Activated naive CD8-positive, alpha-beta T cell treated with anti-CD3 and anti-CD28 coated beads, Interleukin-2, amount 10 ng/mL, durations not matched to agents 7 days and 5 days (primary cell): ENCODE results near the gene SLBP. TPM values are rescaled to one million over a fixed set of nuclear protein-coding genes. Genes with fewer than 3 reads are reported as not detected.
A peak's percentile ranks its signal among the peaks of the same experiment; 100 is the strongest.

Source experiments
- ATAC-seq: fragments of 150-1000 bp; cut with Tn5 transposase; one replicate; pipeline ENCODE4 v1.10.0; 2021; ENCODE audit warnings: low read depth, moderate library complexity
- POLR2A ChIA-PET: fragments of 350-600 bp; sonication (Branson Sonifier 250); formaldehyde crosslinking; loops from one replicate; lab custom pipeline; 2021; ENCODE audit warnings: antibody characterized with exemption; lab: Charles Lee
- DNase-seq: peaks from one replicate; pipeline ENCODE4 v3.0.0; 2021
- H3K27ac Mint-ChIP-seq: one replicate; pipeline ENCODE4 v1.8.0; 2022; ENCODE audit warnings: mild to moderate bottlenecking, mixed read lengths
- H3K27me3 Mint-ChIP-seq: one replicate; pipeline ENCODE4 v1.8.0; 2022; ENCODE audit warnings: mild to moderate bottlenecking, moderate library complexity, mixed read lengths
- H3K36me3 Mint-ChIP-seq: one replicate; pipeline ENCODE4 v1.8.0; 2021; ENCODE audit warnings: mild to moderate bottlenecking, mixed read lengths
- H3K4me1 Mint-ChIP-seq: one replicate; pipeline ENCODE4 v1.8.0; 2021; ENCODE audit warnings: mixed read lengths
- H3K4me3 Mint-ChIP-seq: one replicate; pipeline ENCODE4 v1.8.0; 2022; ENCODE audit warnings: mild to moderate bottlenecking, moderate library complexity, mixed read lengths
- H3K9me3 Mint-ChIP-seq: one replicate; pipeline ENCODE4 v1.8.0; 2021; ENCODE audit warnings: mixed read lengths
- total RNA-seq, 2 experiments: library from RNA; stranded (reverse); gene quantifications; one replicate each; pipeline ENCODE4 v1.2.3, GENCODE V29; 2021

The SLBP gene
- total RNA-seq, 2 experiments from 2014 or later: 99.7 to 103 TPM

- ATAC-seq (no peak), DNase-seq (no peak)
- no peak overlapping the region for H3K27ac Mint-ChIP-seq
- POLR2A ChIA-PET: interaction anchor here (1.2 to 2.9 kb wide), 2 partner anchors 16 to 35 kb away, joined by 4 to 9 read pairs; partner anchors contain the start of gene SLBP
- no peak overlapping the region for H3K4me3 Mint-ChIP-seq
- H3K4me1 Mint-ChIP-seq: peaks cover 34% of the 10 kb centered on the region
- no peaks in the 10 kb centered on the region for H3K9me3 Mint-ChIP-seq
- H3K27me3 Mint-ChIP-seq: no peaks in the 10 kb centered on the region
- peaks cover 50% of the 10 kb centered on the region for H3K36me3 Mint-ChIP-seq
Observed at GRCh38 chr4:1728061-1728980, 16.2 kb upstream of the SLBP start.

- H3K4me3 Mint-ChIP-seq: no peak overlapping the region
- DNase-seq: no peak
- H3K27ac Mint-ChIP-seq: peak overlapping the region; percentile 73
- H3K36me3 Mint-ChIP-seq: peaks cover 50% of the 10 kb centered on the region
- no peaks in the 10 kb centered on the region for H3K27me3 Mint-ChIP-seq
- ATAC-seq: no peak
- H3K9me3 Mint-ChIP-seq: no peaks in the 10 kb centered on the region
- H3K4me1 Mint-ChIP-seq: peaks cover 38% of the 10 kb centered on the region
- POLR2A ChIA-PET: interaction anchor here (0.6 to 2.9 kb wide), 3 partner anchors 9 to 34 kb away, joined by 4 to 9 read pairs (median 4); partner anchors contain the start of gene SLBP
Observed at GRCh38 chr4:1727117-1728031, 15.3 kb upstream of the SLBP start.

- POLR2A ChIA-PET: interaction anchor here (0.7 to 7.0 kb wide), 3 partner anchors 15 to 33 kb away, joined by 3 to 148 read pairs (median 9); partner anchors contain the start of gene SLBP
- H3K4me3 Mint-ChIP-seq: peak overlapping the region; percentile 42
- ATAC-seq (peak; percentile 31), DNase-seq (peak; percentile 89)
- H3K4me1 Mint-ChIP-seq: peaks cover 41% of the 10 kb centered on the region
- peak overlapping the region; percentile 73 for H3K27ac Mint-ChIP-seq
- no peaks in the 10 kb centered on the region for H3K27me3 Mint-ChIP-seq
- no peaks in the 10 kb centered on the region for H3K9me3 Mint-ChIP-seq
- peaks cover 54% of the 10 kb centered on the region for H3K36me3 Mint-ChIP-seq
Observed at GRCh38 chr4:1726146-1726934, 14.2 kb upstream of the SLBP start.

GRCh38 chr4:1725521-1725920 lies 13.4 kb upstream of the SLBP start:
- peaks cover 41% of the 10 kb centered on the region for H3K4me1 Mint-ChIP-seq
- ATAC-seq (no peak), DNase-seq (no peak)
- no peak overlapping the region for H3K4me3 Mint-ChIP-seq
- no peaks in the 10 kb centered on the region for H3K9me3 Mint-ChIP-seq
- peaks cover 50% of the 10 kb centered on the region for H3K36me3 Mint-ChIP-seq
- H3K27ac Mint-ChIP-seq: no peak overlapping the region
- H3K27me3 Mint-ChIP-seq: no peaks in the 10 kb centered on the region
- POLR2A ChIA-PET: interaction anchor here (0.7 to 7.0 kb wide), 3 partner anchors 14 to 33 kb away, joined by 4 to 148 read pairs (median 49); partner anchors contain the start of gene SLBP

GRCh38 chr4:1723131-1723801 lies 11.1 kb upstream of the SLBP start:
- DNase-seq (no peak), ATAC-seq (peak; percentile 1)
- Mint-ChIP-seq H3K4me3 (peak overlapping the region; percentile 99), H3K36me3 (peaks cover 39% of the 10 kb centered on the region), H3K4me1 (peaks cover 41% of the 10 kb centered on the region), H3K27me3 (no peaks in the 10 kb centered on the region), H3K27ac (peak overlapping the region; percentile 98), H3K9me3 (no peaks in the 10 kb centered on the region)
- POLR2A ChIA-PET: interaction anchor here (0.5 to 7.0 kb wide), 7 partner anchors 12 to 1641 kb away, joined by 3 to 148 read pairs (median 4); partner anchors contain the start of gene SLBP

GRCh38 chr4:1722551-1723118 lies 10.5 kb upstream of the SLBP start:
- DNase-seq: peak; percentile 55
- Mint-ChIP-seq H3K27ac (peak overlapping the region; percentile 98), H3K4me1 (peaks cover 40% of the 10 kb centered on the region), H3K4me3 (peak overlapping the region; percentile 99), H3K27me3 (no peaks in the 10 kb centered on the region), H3K9me3 (no peaks in the 10 kb centered on the region), H3K36me3 (peaks cover 37% of the 10 kb centered on the region)
- no peak for ATAC-seq
- POLR2A ChIA-PET: interaction anchor here (0.5 to 7.0 kb wide), 6 partner anchors 11 to 1641 kb away, joined by 3 to 148 read pairs (median 5); partner anchors contain the start of gene SLBP

- DNase-seq (no peak), ATAC-seq (no peak)
- Mint-ChIP-seq H3K36me3 (peaks cover 36% of the 10 kb centered on the region), H3K9me3 (no peaks in the 10 kb centered on the region), H3K4me1 (peaks cover 40% of the 10 kb centered on the region), H3K27ac (peak overlapping the region; percentile 98), H3K27me3 (no peaks in the 10 kb centered on the region), H3K4me3 (peak overlapping the region; percentile 99)
- POLR2A ChIA-PET: interaction anchor here (0.5 to 7.0 kb wide), 9 partner anchors 10 to 286 kb away, joined by 3 to 148 read pairs (median 4); partner anchors contain the start of genes LETM1 and SLBP
Observed at GRCh38 chr4:1721666-1722550, 9.8 kb upstream of the SLBP start.

- Mint-ChIP-seq H3K36me3 (peaks cover 31% of the 10 kb centered on the region), H3K4me1 (peaks cover 36% of the 10 kb centered on the region), H3K9me3 (no peaks in the 10 kb centered on the region), H3K4me3 (peak within 1 kb of the TSS; percentile 99), H3K27me3 (no peaks in the 10 kb centered on the region), H3K27ac (peak within 1 kb of the TSS; percentile 98)
- peak; percentile 92 for DNase-seq
- ATAC-seq: peak; percentile 86
- POLR2A ChIA-PET: interaction anchor here (0.5 to 7.0 kb wide), 15 partner anchors 10 to 747 kb away, joined by 3 to 148 read pairs (median 4); partner anchors contain the start of genes LETM1, NSD2 and SLBP
Observed at GRCh38 chr4:1721003-1721665, 9.0 kb upstream of the SLBP start, which contains the start of the genes TACC3 and TMEM129. Gene TACC3, plus strand, starts transcription at chr4:1721521. Its CDS starts 1,901 bp downstream, at chr4:1723422. Gene TMEM129, minus strand, starts transcription at chr4:1721323. Its CDS starts 486 bp downstream, at chr4:1720837.

- Mint-ChIP-seq H3K4me1 (peaks cover 37% of the 10 kb centered on the region), H3K4me3 (peak overlapping the region; percentile 94), H3K36me3 (peaks cover 31% of the 10 kb centered on the region), H3K27me3 (no peaks in the 10 kb centered on the region), H3K9me3 (no peaks in the 10 kb centered on the region), H3K27ac (peak overlapping the region; percentile 92)
- POLR2A ChIA-PET: interaction anchor here (0.6 to 7.0 kb wide), 14 partner anchors 9 to 748 kb away, joined by 3 to 148 read pairs (median 4); partner anchors contain the start of genes LETM1, NSD2 and SLBP
- DNase-seq (peak; percentile 76), ATAC-seq (peak; percentile 28)
Observed at GRCh38 chr4:1720163-1720983, 8.3 kb upstream of the SLBP start.
